ENCODE measurements around the gene CBX3. TPM values are rescaled to one million over a fixed set of nuclear protein-coding genes. Genes with fewer than 3 reads are reported as not detected.
A peak's percentile ranks its signal among the peaks of the same experiment; 100 is the strongest.
"Not testable (repeated sequence)": the region's sequence is repeated elsewhere in the genome, so short reads cannot be mapped to it uniquely, and the experiment has no call there.

The CBX3 gene
- total RNA-seq: 10 to 100 TPM; 58.1 to 97.1 (median 88.3) TPM
- 100 to 1,000 TPM in 1 of 3 donors, 10 to 100 TPM in 2; 93.6 to 101 (median 94.9) TPM for polyA plus RNA-seq

DNA sequence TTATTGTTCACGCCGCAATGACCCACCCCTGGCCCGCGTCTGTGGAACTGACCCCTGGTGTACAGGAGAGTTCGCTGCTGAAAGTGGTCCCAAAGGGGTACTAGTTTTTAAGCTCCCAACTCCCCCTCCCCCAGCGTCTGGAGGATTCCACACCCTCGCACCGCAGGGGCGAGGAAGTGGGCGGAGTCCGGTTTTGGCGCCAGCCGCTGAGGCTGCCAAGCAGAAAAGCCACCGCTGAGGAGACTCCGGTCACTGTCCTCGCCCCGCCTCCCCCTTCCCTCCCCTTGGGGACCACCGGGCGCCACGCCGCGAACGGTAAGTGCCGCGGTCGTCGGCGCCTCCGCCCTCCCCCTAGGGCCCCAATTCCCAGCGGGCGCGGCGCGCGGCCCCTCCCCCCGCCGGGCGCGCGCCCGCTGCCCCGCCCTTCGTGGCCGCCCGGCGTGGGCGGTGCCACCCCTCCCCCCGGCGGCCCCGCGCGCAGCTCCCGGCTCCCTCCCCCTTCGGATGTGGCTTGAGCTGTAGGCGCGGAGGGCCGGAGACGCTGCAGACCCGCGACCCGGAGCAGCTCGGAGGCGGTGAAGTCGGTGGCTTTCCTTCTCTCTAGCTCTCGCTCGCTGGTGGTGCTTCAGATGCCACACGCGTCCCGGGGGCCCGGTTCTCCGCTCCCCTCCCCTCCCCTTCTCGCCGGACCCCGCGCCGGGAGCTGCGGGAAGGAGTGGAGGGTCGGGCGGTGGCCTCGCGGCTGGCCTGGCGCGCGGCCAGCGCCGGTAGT, at the start of gene CBX3:
Gene CBX3 (plus strand): TSS at position 499 of the 772 bp plus-strand sequence. CDS start 1,254 bp downstream, outside the sequence.
- Histone ChIP-seq H3K4me3 (peak within 1 kb of the TSS; percentile 83 to 98 (median 94)), H3K27me3 (no peaks in the 10 kb centered on the region), H3K9me3 (no peaks in the 10 kb centered on the region), H3K4me1 (peaks cover 0 to 48% (median 42%) of the 10 kb centered on the region in 4 donors), H3K27ac (peak within 1 kb of the TSS; percentile 97 to 99 (median 98)), H3K36me3 (peaks cover 5 to 19% (median 11%) of the 10 kb centered on the region in 4 donors)
- peak; percentile 95 for DNase-seq
- intact Hi-C loops (cut with DNase I): loop anchor here (2.0 to 10.0 kb wide), 6 partner anchors 176 to 1463 kb away; partner anchors contain the start of genes HIBADH, HOXA1 and SKAP2
- TF ChIP-seq POLR2A (IDR thresholded peaks at IDR 0.05) (peak in 1 of 2 donors; percentile 42), EP300 (IDR thresholded peaks at IDR 0.05) (no peak), POLR2AphosphoS5 (IDR thresholded peaks at IDR 0.05) (peak; percentile 87 to 95 (median 92))
- TF ChIP-seq, protein P1, sequence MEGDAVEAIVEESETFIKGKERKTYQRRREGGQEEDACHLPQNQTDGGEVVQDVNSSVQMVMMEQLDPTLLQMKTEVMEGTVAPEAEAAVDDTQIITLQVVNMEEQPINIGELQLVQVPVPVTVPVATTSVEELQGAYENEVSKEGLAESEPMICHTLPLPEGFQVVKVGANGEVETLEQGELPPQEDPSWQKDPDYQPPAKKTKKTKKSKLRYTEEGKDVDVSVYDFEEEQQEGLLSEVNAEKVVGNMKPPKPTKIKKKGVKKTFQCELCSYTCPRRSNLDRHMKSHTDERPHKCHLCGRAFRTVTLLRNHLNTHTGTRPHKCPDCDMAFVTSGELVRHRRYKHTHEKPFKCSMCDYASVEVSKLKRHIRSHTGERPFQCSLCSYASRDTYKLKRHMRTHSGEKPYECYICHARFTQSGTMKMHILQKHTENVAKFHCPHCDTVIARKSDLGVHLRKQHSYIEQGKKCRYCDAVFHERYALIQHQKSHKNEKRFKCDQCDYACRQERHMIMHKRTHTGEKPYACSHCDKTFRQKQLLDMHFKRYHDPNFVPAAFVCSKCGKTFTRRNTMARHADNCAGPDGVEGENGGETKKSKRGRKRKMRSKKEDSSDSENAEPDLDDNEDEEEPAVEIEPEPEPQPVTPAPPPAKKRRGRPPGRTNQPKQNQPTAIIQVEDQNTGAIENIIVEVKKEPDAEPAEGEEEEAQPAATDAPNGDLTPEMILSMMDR (IDR thresholded peaks at IDR 0.05): peak in 1 of 4 experiments; percentile 7
- 1 to 3% methylated on average over 86 of the region's 86 CpGs for WGBS, 2 donors

DNA sequence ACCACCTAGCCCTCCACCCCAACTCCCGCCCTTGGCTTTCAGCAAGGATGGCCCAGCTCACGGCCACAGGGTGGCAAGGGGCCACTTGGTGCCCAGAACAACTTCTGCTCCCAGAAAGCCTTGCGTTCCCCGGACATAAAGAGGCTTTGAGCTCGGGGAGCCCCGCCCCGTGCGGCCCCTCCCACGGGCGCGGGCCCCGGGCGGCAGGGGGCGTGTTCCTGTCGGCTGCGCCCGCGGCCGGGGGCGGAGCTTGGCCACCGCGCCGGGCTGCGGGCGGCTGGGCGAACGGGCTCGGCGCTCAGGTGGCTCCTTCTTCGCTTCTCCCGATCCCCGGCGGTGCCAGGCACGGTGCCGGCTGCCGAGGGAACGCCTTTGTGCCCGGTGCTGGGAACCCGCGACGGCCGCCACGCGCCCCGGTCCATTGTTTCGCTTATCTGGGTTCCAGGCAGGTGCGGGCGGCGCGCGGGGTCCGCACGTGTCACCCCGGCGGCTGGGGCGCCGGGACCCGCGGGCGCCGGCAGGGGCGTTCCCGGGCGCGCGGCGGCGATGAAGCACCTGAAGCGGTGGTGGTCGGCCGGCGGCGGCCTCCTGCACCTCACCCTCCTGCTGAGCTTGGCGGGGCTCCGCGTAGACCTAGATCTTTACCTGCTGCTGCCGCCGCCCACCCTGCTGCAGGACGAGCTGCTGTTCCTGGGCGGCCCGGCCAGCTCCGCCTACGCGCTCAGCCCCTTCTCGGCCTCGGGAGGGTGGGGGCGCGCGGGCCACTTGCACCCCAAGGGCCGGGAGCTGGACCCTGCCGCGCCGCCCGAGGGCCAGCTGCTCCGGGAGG, 49.4 kb upstream of the CBX3 start, which contains the start of gene NFE2L3:
Gene NFE2L3 (plus strand): TSS at position 246 of the 829 bp plus-strand sequence. CDS start 301 bp downstream, at position 547.
- WGBS, 2 donors: 0 to 1% methylated on average over 95 of the region's 95 CpGs
- Histone ChIP-seq H3K4me3 (peak within 1 kb of the TSS; percentile 23 to 57 (median 49)), H3K27me3 (peaks cover 19 to 51% (median 37%) of the 10 kb centered on the region in 3 donors), H3K27ac (no peak within 1 kb of the TSS), H3K9me3 (no peaks in the 10 kb centered on the region), H3K36me3 (no peaks in the 10 kb centered on the region), H3K4me1 (peaks cover 0 to 16% (median 14%) of the 10 kb centered on the region in 4 donors)
- DNase-seq: peak; percentile 69
- intact Hi-C loops (cut with DNase I): no loop called here
- TF ChIP-seq EP300 (IDR thresholded peaks at IDR 0.05) (no peak), POLR2AphosphoS5 (IDR thresholded peaks at IDR 0.05) (peak in 1 of 4 donors; percentile 25), POLR2A (IDR thresholded peaks at IDR 0.05) (no peak)
- TF ChIP-seq, protein P1 (IDR thresholded peaks at IDR 0.05): no peak

DNA sequence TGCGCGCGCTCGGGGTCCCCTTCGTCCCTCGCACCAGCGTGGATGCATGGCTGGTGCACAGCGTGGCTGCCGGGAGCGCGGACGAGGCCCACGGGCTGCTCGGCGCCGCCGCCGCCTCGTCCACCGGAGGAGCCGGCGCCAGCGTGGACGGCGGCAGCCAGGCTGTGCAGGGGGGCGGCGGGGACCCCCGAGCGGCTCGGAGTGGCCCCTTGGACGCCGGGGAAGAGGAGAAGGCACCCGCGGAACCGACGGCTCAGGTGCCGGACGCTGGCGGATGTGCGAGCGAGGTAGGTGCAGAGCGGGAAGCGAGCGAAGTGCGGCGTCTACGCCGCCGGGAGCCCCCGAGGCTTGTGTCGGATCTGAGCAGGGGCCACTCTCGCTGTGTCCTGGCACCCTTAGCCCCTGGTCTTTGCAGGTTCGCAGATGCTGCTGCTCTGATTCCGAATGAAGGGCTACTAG, 48.7 kb upstream of the CBX3 start:
- Histone ChIP-seq H3K4me3 (peak overlapping the region; percentile 23 to 57 (median 49)), H3K27me3 (peaks cover 19 to 51% (median 37%) of the 10 kb centered on the region in 3 donors), H3K4me1 (peaks cover 0 to 16% (median 14%) of the 10 kb centered on the region in 4 donors)
- H3K9me3 ChIP-seq; H3K36me3 ChIP-seq; H3K27ac ChIP-seq; intact Hi-C loops (cut with DNase I); DNase-seq: not testable (repeated sequence)
- WGBS, 2 donors: 1 to 2% methylated on average over 54 of the region's 54 CpGs

DNA sequence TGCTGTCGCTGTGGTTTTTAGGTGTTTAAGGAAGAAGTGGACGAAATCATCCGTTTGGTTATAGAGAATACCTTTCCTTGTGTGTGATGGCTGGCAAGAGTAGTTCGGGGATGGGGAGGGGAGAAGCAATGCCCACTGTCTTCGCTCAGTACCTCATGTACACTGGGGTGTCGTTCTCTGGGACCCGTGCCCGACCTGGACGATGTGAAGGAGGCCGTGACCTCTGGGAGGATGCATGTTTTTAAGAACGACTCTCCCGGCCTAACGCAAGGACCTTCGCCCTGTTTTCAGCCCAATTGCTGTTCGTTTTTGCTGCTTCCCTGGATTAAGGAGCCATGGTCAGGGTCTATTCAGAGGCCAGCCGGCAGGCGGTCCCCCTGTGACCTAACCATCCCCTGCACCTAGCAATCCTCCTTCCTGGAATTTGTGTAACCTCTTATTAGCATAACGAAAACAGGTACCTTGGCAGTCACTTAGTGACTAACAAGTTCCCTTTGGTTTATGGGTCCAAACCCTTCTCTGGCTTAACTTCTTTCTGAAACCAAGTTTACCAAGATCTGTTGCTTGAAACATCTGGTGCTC, 48.2 kb upstream of the CBX3 start:
- TF ChIP-seq POLR2A (IDR thresholded peaks at IDR 0.05): no peak
- TF ChIP-seq POLR2AphosphoS5 (IDR thresholded peaks at IDR 0.05): no peak
- TF ChIP-seq EP300 (IDR thresholded peaks at IDR 0.05): no peak
- TF ChIP-seq, protein P1 (IDR thresholded peaks at IDR 0.05): no peak
- Histone ChIP-seq H3K36me3 (no peaks in the 10 kb centered on the region), H3K27me3 (peaks cover 19 to 51% (median 37%) of the 10 kb centered on the region in 3 donors), H3K4me3 (peak overlapping the region in 3 of 4 donors; percentile 49 to 57 (median 49)), H3K27ac (no peak overlapping the region), H3K9me3 (no peaks in the 10 kb centered on the region), H3K4me1 (peaks cover 0 to 16% (median 14%) of the 10 kb centered on the region in 4 donors)
- DNase-seq: no peak
- intact Hi-C loops (cut with DNase I): no loop called here
- 6 to 25% methylated on average over 18 of the region's 18 CpGs for WGBS, 2 donors
